GM19043 (cell line): Measurements from ENCODE around the gene GRIK4.

Source experiments
- ATAC-seq: cut with Tn5 transposase; IDR thresholded peaks from one replicate; pipeline ENCODE4 v1.9.1; 2021; ENCODE audit warnings: low read depth; ENCODE audit not compliant: unreplicated experiment

Gene GRIK4

DNA sequence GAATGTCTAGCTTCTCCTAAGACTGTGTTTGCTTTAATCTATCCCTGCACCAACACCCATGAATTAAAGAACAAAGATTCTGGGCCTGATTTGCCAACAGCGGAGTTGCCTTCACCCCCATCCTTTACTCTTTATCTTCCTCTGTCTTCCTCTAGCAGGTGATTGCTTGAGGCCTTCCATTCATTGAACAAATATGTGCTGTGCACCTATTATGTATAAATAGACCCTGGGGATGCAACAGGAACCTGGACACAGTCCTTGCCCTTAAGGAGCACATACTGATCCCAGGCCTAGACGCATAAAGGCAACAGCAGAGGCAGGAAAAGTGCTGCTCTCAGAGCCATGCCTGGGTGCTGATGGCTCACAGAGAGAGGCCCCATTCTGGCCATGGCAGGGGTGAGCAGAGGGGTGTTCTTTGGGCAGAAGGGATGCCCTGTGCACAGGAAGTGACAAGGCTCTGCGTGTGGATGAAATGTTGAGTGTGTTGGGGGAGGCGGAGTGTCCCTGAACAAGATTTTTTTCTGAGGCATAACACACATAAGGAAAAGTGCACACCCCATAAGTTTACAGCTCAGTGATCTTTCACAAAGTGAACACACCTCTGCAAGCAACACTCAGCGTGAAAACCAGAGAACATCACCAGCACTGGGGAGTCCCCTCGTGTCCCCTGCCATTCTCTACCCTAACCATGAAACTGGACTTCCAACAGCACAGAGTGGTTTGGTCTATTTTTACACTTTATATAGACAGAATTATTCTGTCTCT lies 145.9 kb downstream of the GRIK4 start:
- no peak for ATAC-seq

DNA sequence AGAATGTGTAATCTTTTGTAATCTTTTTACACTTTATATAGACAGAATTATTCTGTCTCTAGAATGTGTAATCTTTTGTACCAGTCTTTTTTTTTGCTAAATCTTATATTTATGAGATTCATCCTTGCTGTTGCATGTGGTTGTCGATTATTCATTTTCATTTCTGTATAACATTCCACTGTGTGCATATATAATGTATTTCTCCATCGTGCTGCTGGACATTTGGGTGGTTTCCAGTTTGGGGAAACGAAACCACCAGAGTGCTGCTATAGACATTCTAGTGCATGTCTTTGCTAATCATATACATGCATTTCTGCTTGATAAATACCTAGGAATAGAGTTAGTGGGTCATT lies 146.5 kb downstream of the GRIK4 start:
- ATAC-seq, result no peak

DNA sequence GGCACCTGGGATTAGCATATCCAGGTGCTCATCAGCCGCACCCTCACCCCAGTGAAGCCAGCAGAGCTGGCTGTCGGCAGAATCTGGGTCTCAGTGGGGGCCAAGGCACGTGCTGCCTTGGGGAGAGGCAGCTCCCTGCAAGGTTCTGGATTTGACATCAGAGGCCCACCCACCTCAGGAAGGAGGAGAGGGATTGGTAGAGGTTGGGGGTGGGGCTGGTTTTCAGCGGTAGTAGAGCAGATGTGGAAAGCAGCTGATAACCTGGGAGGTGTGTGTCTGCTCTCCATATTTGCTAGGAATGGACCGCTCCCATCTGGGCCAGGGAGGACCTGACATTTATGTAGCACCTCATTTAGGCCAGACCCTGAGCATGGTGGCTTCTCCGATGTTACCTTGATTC lies 147.5 kb downstream of the GRIK4 start:
- no peak for ATAC-seq

DNA sequence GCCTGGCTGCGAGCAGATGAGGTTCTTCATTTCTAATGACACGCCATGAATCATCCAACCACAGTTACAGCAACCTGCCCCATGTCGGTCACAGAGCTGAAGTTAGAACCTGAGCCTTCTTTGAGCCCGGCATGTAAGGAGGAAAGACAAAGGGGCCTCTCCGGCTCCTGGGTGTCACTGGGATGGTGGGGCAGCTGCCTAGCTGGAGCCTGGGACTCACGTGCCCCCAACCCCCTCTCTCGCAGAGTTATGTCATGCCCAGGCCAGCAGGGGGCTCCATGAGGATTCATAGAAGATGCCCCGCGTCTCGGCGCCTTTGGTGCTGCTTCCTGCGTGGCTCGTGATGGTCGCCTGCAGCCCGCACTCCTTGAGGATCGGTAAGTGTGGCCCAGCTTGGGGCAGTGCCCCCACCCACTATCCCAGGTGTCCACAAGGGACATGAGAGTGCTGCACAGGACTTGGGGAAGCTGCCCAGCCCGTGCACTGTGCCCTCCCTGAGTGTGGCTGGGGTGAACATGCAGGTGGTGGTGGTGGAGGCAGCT lies 148.5 kb downstream of the GRIK4 start:
- no peak for ATAC-seq

DNA sequence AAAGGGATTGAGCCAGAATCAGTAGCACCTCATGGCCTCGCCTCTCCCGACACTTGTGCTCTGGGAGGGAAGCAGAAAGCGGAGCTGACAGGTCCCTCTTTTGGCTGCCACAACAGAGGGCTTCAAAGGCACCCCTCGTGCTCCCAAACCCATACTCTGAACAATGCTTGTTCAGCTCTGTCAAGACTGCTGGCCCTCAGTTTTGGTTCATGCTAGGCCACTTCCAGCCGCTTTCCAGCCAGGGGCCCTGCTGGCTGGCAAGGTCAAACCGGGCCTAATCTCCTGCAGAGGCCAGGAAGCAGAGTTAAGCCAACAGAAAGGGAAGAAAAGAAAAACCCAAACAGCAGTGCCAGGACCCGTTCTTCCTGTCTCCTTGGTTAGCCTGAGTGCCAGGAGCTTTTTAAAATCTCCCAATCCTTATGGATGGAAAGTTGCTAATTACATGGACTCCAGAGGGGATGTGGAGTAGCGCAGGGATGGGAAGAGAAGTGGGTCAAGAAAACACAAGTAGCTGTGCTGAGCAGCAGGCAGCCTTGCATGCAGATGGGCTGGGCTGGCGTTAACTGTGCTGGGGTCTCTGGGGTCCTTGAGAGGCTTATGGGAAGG lies 150.6 kb downstream of the GRIK4 start:
- no peak for ATAC-seq

DNA sequence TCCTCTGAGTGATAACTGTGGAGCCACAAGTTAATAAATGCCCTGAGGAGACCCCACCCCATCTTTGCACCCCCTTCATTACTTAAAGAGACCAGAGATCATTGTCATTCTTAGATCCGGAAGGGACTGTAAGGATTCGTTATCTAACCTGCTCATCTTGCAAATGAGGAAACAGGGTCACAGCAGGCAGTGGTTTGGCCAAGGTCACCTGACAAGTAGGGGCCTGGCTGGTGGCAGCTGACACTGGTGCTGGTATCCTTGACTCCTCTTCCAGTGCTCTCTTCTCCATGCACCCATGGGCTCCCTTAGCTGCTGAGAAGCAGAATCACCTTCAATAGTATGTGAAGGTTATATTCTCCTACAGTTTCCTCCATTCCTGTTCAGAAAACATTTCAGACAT lies 151.6 kb downstream of the GRIK4 start:
- no peak for ATAC-seq

DNA sequence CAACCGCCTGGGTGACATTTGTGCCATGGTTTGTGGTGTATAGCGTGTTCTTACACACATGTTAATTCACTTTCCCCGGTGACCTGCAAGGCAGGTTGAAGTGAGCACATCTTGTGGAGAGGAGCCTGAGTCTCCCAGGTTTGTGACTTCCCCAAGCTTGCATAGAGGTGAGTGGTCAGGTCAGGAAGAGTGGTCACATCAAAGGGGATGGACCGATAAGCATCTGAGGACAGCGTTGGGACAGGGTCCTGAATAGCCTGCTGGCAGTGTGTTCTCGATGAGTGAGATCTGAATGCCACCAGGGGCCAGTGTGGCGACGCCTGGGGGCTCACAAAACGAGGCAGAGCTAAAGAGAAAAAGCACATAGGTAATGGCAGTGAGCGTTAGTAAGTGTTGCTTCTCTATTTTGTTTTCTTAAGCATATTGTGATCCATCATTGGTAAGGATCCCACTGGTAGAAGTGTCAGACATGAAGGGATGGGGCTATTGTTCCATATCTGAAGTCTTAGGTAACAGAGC lies 154.6 kb downstream of the GRIK4 start:
- no peak for ATAC-seq

DNA sequence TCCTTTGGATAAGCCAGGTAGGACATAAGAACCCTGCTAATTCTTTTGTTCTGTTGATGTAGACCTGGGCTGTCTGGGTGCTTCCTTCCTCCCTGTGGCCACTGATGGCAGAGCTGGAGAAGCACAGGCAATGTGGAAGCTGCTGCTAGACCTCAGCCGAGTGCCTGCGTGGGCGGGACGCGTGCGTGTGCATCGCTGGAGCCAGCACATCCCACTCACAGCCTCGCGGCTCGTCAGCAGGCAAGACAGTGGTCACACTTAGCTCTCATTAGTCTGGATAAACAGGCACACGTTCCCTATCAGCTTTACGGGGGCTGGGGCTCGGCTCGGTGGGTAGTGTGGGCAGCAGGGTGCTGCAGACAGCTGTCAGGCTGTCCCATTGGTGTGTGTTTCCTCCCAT lies 155.7 kb downstream of the GRIK4 start:
- ATAC-seq, result no peak

DNA sequence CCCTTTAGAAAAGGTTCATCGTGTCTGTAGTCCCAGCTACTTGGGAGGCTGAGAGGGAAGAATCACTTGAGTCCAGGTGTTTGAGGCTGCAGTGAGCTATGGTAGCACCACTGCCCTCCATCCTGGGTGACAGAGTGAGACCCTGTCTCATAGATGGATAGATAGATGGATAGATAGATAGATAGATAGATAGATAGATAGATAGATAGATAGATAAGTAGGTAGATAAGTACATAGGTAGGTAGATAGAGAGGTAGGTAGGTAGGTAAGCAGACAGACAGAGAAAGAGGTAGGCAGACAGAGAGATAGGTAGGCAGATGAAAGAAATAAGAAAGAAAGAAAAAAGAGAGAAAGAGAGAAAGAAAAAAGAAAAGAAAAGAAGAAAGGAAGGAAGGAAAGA lies 156.4 kb downstream of the GRIK4 start:
- ATAC-seq, result no peak

DNA sequence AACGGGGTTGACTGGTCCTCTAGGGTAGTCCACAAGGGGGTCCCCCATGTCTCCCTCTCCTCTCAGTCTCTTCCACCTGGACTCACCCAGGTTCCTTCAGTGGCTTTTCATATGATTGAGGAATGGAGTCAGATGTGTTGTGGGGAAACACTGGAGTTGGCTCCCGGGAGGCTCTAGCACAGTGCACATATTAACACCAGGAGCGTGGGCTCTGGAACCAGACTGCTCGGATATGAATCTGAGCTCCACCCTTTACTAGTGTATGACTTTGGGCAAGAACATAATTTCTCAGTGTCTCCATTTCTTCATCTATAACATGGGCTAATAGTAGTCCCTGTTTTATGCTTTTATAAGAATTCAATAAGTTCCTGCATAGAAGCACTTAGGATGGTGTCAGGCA lies 157.0 kb downstream of the GRIK4 start:
- ATAC-seq, result no peak

DNA sequence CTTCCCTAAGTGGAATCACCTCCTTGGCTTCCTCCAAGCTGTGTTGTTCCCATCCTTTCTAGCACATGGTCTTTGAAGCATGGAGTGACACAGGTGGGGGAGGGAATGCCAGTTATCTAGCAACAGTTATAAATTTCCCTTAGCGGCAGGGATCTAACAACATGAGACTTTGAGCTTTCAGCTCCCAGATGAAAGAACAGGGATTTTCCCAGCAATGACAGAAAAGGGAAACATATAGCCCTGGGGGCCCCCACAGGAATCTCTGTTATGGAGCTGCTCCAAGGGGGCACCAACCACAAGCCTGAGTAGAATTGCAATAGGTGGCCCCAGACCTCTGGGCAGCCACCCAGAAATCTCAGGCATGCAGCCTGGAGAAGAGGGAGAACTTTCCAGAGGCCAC lies 163.0 kb downstream of the GRIK4 start:
- ATAC-seq, result no peak

DNA sequence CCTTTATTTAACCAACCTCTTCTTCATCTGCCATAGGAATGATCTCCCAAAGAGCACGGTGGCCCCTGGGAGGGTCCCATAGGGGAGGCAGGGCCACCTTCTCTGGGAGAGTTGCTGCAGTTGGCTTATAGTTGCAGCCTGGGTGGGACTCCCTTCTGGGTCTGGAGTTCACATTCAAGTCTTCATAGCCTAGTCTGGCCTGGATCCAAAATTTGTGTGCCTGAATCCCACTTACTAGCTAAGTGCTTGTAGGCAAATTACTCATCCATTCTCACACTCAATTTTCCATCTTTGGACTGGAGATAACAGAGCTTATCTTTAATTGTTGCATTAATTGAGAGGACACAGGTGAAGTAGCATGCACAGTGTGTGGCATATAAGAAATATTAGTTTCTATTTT lies 163.6 kb downstream of the GRIK4 start:
- ATAC-seq, result no peak

DNA sequence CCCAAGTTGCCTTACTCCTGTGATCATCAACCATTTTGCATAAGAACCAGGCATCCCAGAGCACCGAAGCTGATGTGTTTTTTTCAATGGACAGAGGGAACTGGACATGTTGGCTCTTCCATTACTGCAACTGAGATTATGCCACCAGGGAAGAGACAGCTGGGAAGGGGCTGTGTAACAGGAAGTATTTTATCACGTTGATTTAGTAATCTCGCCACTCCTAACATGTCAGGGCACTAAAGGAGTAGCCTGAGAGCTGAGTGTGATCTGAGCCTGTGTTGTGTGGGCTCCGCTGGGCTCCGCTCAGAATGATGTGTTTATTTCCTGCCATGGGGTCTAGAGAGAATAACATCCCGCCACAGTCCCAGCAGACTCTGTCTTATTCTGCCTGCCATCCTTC lies 165.4 kb downstream of the GRIK4 start:
- ATAC-seq, result no peak

DNA sequence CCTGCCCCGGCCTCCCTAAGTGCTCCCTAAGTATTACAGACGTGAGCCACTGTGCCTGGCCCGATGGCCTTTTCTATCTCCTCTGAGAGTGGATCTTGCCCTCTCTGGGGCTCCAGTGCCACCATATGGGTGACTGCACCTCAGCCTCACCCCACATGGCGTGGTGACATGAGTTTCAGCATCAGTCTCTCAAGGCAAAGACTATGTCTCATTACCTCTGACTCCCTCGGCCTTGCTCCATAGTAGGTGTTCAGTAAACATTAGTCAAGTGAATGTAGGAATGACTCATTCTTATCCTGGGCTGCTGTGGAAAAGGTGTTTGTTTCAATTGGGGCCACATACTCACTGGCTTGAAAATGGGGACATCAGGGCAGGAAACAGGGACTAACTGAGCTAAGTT lies 168.8 kb downstream of the GRIK4 start:
- ATAC-seq, result no peak

DNA sequence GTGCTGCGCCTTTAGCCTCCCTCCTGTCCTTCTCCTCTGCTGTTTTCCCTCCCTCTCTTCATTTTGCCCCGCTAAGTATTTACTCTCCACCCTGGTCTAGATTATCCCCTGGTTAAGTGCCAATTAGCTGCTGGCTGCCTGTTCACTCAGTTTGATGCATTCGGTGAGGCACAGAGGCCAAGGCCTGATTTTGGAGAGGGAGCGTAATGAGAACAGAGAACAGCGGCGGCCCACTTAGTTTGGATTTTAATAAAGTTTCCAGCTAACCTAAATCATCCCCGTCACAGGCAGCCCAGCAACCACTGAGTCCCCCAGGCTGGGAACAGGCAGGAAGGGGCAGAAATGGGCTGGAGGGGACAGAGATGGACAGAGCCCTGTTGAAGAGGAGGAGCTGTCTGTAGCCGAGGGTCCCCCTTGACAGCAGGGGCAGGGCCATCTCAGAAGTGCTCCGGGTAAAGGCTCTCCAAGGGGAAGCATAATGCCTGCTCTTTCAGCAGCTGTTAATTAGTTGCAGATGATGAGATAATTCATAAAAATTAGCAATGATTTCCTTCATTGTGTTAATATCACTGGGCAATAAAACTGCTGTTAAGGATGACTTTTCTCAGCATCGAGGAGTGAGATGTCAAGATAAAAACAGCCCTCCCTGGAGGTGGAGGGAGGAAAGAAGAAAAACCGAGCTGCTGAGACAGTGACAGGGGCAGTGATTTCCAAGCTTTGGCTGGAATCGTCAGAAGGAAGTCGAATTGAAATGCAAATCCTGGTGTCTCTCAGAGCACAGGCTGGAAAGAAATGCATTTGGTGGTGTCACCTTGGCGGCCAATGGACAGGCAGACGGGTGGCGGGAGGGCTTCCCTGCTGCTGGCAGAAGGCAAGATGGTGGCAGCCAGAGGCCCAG lies 170.1 kb downstream of the GRIK4 start:
- ATAC-seq, result no peak

DNA sequence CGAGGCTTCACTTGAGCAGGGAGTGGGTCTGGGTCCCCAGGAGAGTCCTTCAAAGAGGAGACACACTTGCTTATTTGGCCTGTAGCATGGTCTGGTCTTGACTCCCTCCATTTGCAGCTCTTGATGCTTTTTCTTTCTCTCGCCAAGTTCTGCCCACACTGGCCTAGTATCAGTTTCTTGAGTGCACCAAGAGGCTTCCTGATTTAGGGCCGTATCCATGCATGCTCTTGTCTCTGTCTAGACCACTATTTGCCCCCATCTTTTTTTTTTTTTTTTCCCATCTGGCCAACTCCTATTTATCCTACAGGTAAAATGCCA lies 170.7 kb downstream of the GRIK4 start:
- no peak for ATAC-seq

DNA sequence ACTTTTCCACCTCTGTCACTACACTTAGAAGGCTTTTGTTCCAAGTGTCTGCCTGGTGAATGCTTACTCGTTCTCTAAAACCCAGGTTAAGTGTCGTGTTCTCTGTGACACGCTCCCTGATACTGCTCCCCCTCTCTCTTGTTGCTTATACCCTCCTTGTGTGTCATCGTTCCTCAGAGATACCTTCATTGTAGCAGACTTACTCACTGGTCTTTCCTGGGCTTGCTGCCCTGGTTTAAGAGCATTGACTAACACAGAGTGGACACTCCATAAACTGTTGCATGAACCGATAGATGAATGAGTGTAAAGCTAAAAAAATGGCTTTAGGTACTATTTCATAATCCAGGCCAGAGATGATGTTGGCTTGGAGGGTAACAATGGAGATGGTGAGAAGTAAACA lies 171.3 kb downstream of the GRIK4 start:
- ATAC-seq, result no peak

DNA sequence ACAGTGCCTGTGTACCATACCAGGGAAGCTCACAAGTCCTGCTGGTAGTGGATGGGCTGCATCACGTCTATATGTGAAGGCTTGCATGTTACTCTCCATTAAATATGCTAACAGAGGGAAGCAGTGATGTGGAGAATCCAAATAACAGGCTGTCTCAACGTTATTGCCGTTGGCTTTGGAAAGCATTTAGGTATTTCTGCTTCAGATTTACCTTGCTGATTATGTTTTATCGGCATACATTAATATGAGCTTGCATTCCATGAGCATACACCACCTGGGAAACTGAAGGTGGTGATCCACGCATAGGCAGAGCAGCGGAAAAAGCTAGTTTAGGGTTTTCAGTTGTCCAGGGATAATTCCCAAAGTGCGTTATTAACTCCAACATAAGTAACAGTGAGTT lies 175.0 kb downstream of the GRIK4 start:
- no peak for ATAC-seq

DNA sequence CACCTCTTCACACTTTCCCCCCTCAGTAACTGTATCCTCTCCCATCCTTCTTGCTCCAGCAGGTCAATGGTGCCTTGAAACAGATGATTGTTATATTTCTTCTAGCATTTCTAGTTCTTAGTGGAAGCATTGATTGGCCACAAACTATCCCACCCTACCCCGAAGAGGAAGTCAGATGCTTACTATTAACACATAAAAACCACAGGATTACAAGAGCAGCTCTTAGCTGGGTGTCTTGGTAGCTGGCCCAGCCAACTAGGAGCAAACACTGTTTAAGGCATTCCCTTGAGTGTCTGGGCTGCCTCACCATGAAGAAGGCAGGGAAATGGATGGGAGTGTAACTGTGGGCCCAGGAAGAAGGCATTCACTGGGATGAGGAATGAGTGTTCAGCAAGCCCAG lies 176.6 kb downstream of the GRIK4 start:
- no peak for ATAC-seq

DNA sequence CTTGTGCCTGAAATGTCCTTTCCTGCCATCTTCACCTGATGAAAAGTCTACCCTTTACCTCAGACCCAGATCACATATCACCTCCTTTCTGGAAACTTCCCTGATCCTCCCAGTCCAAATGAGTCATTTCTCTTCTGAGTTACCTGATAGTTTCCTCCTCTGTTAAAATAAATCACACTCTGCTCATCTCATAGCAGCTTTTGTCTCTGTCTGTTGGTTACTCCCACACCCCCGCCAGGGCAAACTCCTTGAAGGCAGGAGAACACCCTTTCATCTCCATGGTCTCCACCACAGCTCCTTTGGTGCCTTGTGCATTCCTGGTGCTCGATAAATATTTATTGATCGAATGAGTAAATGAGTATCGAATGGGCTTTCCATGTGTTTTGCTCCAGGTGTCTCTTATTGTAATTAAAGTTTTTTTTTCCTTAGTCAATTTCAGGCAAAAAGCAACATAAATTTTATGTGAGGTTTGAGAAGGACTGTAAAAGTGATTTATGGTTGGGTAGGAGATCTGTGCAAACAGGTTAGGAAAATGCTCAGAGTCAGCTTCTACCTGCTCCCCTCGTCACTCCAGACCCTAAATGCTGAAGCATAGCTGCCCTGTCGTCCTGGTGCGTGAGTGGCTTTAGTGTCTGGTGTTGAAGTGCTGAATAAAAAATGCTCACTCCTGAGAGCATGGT lies 178.2 kb downstream of the GRIK4 start:
- ATAC-seq, result no peak

DNA sequence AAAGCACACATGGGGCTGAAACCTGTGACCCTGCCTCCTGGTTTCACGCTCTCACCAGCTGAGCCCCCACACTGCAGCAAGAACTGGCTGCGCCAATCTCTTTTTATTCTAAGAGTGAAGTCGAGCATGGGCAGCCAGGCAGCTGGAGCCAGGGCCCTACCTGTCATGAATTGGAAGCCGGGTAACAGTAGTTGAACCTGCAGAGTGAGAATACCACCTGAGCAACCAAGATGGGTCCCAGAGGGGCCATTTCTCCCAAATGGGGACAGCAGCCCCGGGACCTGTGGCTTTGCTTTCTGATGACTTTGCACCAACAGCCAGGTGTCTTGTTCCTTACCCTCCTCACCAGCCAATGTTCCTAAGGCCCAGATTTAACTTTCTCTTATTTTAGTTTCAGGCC lies 178.9 kb downstream of the GRIK4 start:
- ATAC-seq, result no peak
